Measurements from ENCODE around the gene VCL.
"Not testable (repeated sequence)": the region's sequence is repeated elsewhere in the genome, so short reads cannot be mapped to it uniquely, and the experiment has no call there.

The VCL gene

GRCh38 chr10:74044419-74044818 lies 46.5 kb downstream of the VCL start:
- DNase-seq, result no peak

GRCh38 chr10:74047304-74047703 lies 49.4 kb downstream of the VCL start:
- no peak for DNase-seq

- DNase-seq, result no peak
Measured at GRCh38 chr10:74047871-74048270, 50.0 kb downstream of the VCL start.

GRCh38 chr10:74048433-74048832 lies 50.5 kb downstream of the VCL start:
- no peak for DNase-seq

GRCh38 chr10:74049955-74050354 lies 52.0 kb downstream of the VCL start:
- no peak for DNase-seq

GRCh38 chr10:74050653-74051052 lies 52.7 kb downstream of the VCL start:
- no peak for DNase-seq

- DNase-seq, result no peak
Measured at GRCh38 chr10:74051736-74052342, 53.9 kb downstream of the VCL start.

GRCh38 chr10:74052994-74053393 lies 55.1 kb downstream of the VCL start:
- no peak for DNase-seq

- no peak for DNase-seq
Measured at GRCh38 chr10:74055383-74056049, 57.6 kb downstream of the VCL start.

GRCh38 chr10:74056050-74056818 lies 58.3 kb downstream of the VCL start:
- DNase-seq, result no peak

GRCh38 chr10:74058071-74058470 lies 60.2 kb downstream of the VCL start:
- no peak for DNase-seq

GRCh38 chr10:74058658-74059057 lies 60.7 kb downstream of the VCL start:
- DNase-seq, result no peak

- DNase-seq, result no peak
Measured at GRCh38 chr10:74061104-74061503, 63.2 kb downstream of the VCL start.

- not testable (repeated sequence) for DNase-seq
Measured at GRCh38 chr10:74061978-74062377, 64.1 kb downstream of the VCL start.

GRCh38 chr10:74063256-74063655 lies 65.3 kb downstream of the VCL start:
- DNase-seq, result no peak

GRCh38 chr10:74067373-74068352 lies 69.7 kb downstream of the VCL start:
- no peak for DNase-seq

GRCh38 chr10:74071157-74071556 lies 73.2 kb downstream of the VCL start:
- DNase-seq, result no peak

GRCh38 chr10:74072503-74072902 lies 74.6 kb downstream of the VCL start:
- DNase-seq, result no peak

- DNase-seq, result no peak
Measured at GRCh38 chr10:74075906-74076305, 78.0 kb downstream of the VCL start.

GRCh38 chr10:74076961-74077360 lies 79.0 kb downstream of the VCL start:
- DNase-seq, result no peak

GRCh38 chr10:74077416-74077815 lies 79.5 kb downstream of the VCL start:
- no peak for DNase-seq

- no peak for DNase-seq
Measured at GRCh38 chr10:74078037-74078436, 80.1 kb downstream of the VCL start.
